HepG2 (cell line): Measurements from ENCODE around the gene SRSF7. TPM values are rescaled to one million over a fixed set of nuclear protein-coding genes. Genes with fewer than 3 reads are reported as not detected.

Experiments used
- ETV6 ChIP-seq: sonication (generic); formaldehyde crosslinking; conservative IDR thresholded peaks from 2 replicates; pipeline ENCODE4 v1.4.0; 2020; ENCODE audit warnings: missing genetic modification reagents
- RXRB ChIP-seq: IDR thresholded peaks from 2 replicates; pipeline ENCODE4 v1.6.1; 2016; ENCODE audit warnings: borderline replicate concordance, missing genetic modification reagents, missing compliant biosample characterization
- SYNCRIP ChIP-seq: fragments of 200-400 bp; formaldehyde crosslinking; IDR thresholded peaks from 2 replicates; pipeline ENCODE4 v1.6.1; 2018; ENCODE audit warnings: mild to moderate bottlenecking, low read depth, low read length; ENCODE audit not compliant: insufficient read depth
- ZNF230 ChIP-seq: sonication (generic); formaldehyde crosslinking; IDR thresholded peaks from 2 replicates; pipeline ENCODE4 v1.4.0; 2020; ENCODE audit warnings: mild to moderate bottlenecking, missing genetic modification reagents
- ZNF766 ChIP-seq: sonication (generic); formaldehyde crosslinking; IDR thresholded peaks from 2 replicates; pipeline ENCODE4 v1.5.0; 2020; ENCODE audit warnings: missing genetic modification reagents, borderline replicate concordance
- polyA plus RNA-seq, 8 experiments: library from polyadenylated mRNA; depleted of rRNA in 3 of 8; stranded (reverse) in 7 of 8; unstranded in 1 of 8; fragments of >200 nt; fragmentation: Illumina TruSeq in 4 of 8; extraction: Trizol in 4 of 8; gene quantifications; 2 replicates each; pipeline versions ENCODE4 v1.2.1 to v1.2.3, GENCODE V29; 2011 to 2016; ENCODE audit warnings: low read depth in 4 of 8, missing spikeins in 1 of 8, mixed read lengths in 1 of 8; ENCODE audit not compliant: insufficient read depth in 1 of 8
- total RNA-seq, 5 experiments: library from RNA; depleted of rRNA; stranded (reverse); fragments of >200 nt; fragmentation: Illumina TruSeq; extraction: Trizol; gene quantifications; 2 replicates each; pipeline ENCODE4 v1.2.3, GENCODE V29; 2016; ENCODE audit warnings: low read depth in 1 of 5
- TF ChIP-seq, protein P1 (sequence below): sonication (generic); formaldehyde crosslinking; conservative IDR thresholded peaks from 2 replicates; pipeline ENCODE4 v1.4.0; 2020; ENCODE audit warnings: missing genetic modification reagents
- TF ChIP-seq, protein P2 (sequence below): sonication (generic); formaldehyde crosslinking; IDR thresholded peaks from 2 replicates; pipeline ENCODE4 v1.5.0; 2020; ENCODE audit warnings: missing genetic modification reagents
- TF ChIP-seq, protein P3 (sequence below): sonication (generic); formaldehyde crosslinking; conservative IDR thresholded peaks from 2 replicates; pipeline ENCODE4 v1.8.0; 2022; ENCODE audit warnings: low read depth, missing genetic modification reagents
- TF ChIP-seq, protein P4 (sequence below): IDR thresholded peaks from 2 replicates; pipeline ENCODE4 v1.6.1; 2016; ENCODE audit warnings: mild to moderate bottlenecking, missing biosample characterization, missing genetic modification reagents
- TF ChIP-seq, protein P5 (sequence below): sonication (generic); formaldehyde crosslinking; IDR thresholded peaks from 2 replicates; pipeline ENCODE4 v1.5.0; 2020; ENCODE audit warnings: missing genetic modification reagents, mild to moderate bottlenecking, borderline replicate concordance
- TF ChIP-seq, protein P6 (sequence below): sonication (generic); formaldehyde crosslinking; IDR thresholded peaks from 2 replicates; pipeline ENCODE4 v1.4.0; 2020; ENCODE audit warnings: mild to moderate bottlenecking, missing genetic modification reagents
- TF ChIP-seq, protein P7 (sequence below): sonication (generic); formaldehyde crosslinking; IDR thresholded peaks from 2 replicates; pipeline ENCODE4 v1.4.0; 2020; ENCODE audit warnings: missing genetic modification reagents; ENCODE audit errors: not compliant biosample characterization
- TF ChIP-seq, protein P8 (sequence below): sonication (generic); formaldehyde crosslinking; IDR thresholded peaks from 2 replicates; pipeline ENCODE4 v1.8.1; 2023; ENCODE audit warnings: mild to moderate bottlenecking, missing genetic modification reagents, borderline replicate concordance

Gene SRSF7
- total and polyA plus RNA-seq, 2 of the 13 experiments (the other 11 are each of a cell fraction or from before 2014, with no cell fraction given), result 172 to 275 TPM

DNA sequence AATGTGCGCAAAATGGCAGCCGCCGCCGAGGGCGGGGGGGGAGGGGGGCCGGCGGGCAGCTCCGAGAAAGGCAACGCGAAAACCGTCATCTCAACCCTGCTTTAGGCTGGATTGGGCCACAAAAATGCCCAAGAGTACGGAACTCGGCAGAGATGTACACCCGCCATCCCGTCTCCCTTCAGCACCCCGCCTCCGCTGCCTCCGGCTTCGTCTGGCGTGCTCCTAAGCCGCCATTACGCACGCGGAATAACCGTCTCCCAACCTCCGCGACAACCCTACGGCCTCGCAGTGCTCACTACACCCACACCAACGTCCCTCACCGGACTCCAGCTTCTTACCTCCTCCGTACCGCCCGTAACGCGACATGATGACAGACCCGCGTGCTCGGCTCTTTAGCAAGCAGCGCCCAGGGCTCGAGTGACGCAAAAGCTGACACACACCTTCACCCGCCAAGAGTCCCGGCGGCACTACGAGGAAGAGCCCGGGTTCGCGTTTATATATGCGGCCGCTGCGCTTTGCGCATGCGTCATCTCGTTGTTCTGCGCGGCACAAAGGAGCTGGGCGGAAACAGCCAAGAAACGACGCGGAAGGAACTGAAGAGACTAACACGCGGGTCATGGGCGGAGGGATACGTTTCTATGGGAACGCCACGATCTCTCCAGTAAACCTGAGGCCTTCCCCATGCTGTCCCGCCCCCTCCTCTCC lies at the start of gene SRSF7 (continued):
- TF ChIP-seq, protein P1, sequence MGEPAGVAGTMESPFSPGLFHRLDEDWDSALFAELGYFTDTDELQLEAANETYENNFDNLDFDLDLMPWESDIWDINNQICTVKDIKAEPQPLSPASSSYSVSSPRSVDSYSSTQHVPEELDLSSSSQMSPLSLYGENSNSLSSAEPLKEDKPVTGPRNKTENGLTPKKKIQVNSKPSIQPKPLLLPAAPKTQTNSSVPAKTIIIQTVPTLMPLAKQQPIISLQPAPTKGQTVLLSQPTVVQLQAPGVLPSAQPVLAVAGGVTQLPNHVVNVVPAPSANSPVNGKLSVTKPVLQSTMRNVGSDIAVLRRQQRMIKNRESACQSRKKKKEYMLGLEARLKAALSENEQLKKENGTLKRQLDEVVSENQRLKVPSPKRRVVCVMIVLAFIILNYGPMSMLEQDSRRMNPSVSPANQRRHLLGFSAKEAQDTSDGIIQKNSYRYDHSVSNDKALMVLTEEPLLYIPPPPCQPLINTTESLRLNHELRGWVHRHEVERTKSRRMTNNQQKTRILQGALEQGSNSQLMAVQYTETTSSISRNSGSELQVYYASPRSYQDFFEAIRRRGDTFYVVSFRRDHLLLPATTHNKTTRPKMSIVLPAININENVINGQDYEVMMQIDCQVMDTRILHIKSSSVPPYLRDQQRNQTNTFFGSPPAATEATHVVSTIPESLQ, result no peak
- TF ChIP-seq, protein P2, sequence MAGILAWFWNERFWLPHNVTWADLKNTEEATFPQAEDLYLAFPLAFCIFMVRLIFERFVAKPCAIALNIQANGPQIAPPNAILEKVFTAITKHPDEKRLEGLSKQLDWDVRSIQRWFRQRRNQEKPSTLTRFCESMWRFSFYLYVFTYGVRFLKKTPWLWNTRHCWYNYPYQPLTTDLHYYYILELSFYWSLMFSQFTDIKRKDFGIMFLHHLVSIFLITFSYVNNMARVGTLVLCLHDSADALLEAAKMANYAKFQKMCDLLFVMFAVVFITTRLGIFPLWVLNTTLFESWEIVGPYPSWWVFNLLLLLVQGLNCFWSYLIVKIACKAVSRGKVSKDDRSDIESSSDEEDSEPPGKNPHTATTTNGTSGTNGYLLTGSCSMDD (CRISPR knock-in tag), result peak; percentile 84
- TF ChIP-seq, protein P3, sequence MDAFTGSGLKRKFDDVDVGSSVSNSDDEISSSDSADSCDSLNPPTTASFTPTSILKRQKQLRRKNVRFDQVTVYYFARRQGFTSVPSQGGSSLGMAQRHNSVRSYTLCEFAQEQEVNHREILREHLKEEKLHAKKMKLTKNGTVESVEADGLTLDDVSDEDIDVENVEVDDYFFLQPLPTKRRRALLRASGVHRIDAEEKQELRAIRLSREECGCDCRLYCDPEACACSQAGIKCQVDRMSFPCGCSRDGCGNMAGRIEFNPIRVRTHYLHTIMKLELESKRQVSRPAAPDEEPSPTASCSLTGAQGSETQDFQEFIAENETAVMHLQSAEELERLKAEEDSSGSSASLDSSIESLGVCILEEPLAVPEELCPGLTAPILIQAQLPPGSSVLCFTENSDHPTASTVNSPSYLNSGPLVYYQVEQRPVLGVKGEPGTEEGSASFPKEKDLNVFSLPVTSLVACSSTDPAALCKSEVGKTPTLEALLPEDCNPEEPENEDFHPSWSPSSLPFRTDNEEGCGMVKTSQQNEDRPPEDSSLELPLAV, result no peak
- TF ChIP-seq, protein P4, sequence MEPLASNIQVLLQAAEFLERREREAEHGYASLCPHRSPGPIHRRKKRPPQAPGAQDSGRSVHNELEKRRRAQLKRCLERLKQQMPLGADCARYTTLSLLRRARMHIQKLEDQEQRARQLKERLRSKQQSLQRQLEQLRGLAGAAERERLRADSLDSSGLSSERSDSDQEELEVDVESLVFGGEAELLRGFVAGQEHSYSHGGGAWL, result peak; percentile 93
- TF ChIP-seq ZNF230 (CRISPR knock-in tag) (peak; percentile 66; the same call in 1 of the 2 replicates), ETV6 (CRISPR knock-in tag) (peak; percentile 87; the same call in 1 of the 2 replicates), RXRB (CRISPR knock-in tag) (peak; percentile 62; the same call in 1 of the 2 replicates), SYNCRIP (no peak), ZNF766 (CRISPR knock-in tag) (peak; percentile 92)
- TF ChIP-seq, protein P5, sequence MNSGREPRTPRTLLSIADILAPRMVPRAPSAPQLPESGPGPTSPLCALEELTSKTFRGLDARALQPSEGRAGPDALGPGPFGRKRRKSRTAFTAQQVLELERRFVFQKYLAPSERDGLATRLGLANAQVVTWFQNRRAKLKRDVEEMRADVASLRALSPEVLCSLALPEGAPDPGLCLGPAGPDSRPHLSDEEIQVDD (CRISPR knock-in tag), result no peak; the same call in 1 of the 2 replicates
- TF ChIP-seq, protein P6, sequence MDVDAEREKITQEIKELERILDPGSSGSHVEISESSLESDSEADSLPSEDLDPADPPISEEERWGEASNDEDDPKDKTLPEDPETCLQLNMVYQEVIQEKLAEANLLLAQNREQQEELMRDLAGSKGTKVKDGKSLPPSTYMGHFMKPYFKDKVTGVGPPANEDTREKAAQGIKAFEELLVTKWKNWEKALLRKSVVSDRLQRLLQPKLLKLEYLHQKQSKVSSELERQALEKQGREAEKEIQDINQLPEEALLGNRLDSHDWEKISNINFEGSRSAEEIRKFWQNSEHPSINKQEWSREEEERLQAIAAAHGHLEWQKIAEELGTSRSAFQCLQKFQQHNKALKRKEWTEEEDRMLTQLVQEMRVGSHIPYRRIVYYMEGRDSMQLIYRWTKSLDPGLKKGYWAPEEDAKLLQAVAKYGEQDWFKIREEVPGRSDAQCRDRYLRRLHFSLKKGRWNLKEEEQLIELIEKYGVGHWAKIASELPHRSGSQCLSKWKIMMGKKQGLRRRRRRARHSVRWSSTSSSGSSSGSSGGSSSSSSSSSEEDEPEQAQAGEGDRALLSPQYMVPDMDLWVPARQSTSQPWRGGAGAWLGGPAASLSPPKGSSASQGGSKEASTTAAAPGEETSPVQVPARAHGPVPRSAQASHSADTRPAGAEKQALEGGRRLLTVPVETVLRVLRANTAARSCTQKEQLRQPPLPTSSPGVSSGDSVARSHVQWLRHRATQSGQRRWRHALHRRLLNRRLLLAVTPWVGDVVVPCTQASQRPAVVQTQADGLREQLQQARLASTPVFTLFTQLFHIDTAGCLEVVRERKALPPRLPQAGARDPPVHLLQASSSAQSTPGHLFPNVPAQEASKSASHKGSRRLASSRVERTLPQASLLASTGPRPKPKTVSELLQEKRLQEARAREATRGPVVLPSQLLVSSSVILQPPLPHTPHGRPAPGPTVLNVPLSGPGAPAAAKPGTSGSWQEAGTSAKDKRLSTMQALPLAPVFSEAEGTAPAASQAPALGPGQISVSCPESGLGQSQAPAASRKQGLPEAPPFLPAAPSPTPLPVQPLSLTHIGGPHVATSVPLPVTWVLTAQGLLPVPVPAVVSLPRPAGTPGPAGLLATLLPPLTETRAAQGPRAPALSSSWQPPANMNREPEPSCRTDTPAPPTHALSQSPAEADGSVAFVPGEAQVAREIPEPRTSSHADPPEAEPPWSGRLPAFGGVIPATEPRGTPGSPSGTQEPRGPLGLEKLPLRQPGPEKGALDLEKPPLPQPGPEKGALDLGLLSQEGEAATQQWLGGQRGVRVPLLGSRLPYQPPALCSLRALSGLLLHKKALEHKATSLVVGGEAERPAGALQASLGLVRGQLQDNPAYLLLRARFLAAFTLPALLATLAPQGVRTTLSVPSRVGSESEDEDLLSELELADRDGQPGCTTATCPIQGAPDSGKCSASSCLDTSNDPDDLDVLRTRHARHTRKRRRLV (CRISPR knock-in tag), result peak; percentile 92; the same call in 1 of the 2 replicates
- TF ChIP-seq, protein P7, sequence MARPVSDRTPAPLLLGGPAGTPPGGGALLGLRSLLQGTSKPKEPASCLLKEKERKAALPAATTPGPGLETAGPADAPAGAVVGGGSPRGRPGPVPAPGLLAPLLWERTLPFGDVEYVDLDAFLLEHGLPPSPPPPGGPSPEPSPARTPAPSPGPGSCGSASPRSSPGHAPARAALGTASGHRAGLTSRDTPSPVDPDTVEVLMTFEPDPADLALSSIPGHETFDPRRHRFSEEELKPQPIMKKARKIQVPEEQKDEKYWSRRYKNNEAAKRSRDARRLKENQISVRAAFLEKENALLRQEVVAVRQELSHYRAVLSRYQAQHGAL (CRISPR knock-in tag), result no peak
- TF ChIP-seq, protein P8, sequence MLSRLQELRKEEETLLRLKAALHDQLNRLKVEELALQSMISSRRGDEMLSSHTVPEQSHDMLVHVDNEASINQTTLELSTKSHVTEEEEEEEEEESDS (CRISPR knock-in tag), result no peak; the same call in 1 of the 2 replicates
